Measurements from ENCODE around the gene RAPH1.
"Not testable (repeated sequence)": the region's sequence is repeated elsewhere in the genome, so short reads cannot be mapped to it uniquely, and the experiment has no call there.

The RAPH1 gene

DNA sequence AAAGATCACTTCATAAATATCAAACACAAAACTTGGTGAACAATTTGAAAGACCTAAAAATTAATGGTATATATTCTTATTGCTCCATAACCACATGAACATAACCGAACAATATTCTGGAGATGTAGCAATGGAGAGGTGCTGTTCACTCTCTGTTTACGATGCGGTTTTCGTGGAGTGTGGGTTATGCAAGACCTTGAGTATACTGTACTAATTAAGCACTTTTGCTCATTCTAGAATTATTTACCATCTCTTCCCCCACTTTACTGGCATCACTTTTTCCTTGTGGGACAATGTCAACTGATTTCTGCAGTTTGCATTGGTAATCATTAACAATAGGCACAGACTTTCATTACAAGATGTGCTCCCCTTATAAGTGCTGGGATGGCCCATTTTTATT, 97.6 kb downstream of the RAPH1 start:
- no peak for ATAC-seq (replicated peaks; ENCODE audit: extremely low read depth, poor library complexity, severe bottlenecking)
- no peak overlapping the region for H3K4me3 Mint-ChIP-seq

GRCh38 chr2:203436496-203436895, 98.6 kb downstream of the RAPH1 start:
- DNase-seq (ENCODE audit: low spot score in 2 of 2) (no peak), ATAC-seq (replicated peaks; ENCODE audit: extremely low read depth, poor library complexity, severe bottlenecking) (no peak)
- H3K4me3 Mint-ChIP-seq, result no peak overlapping the region
- H3K4me1 Mint-ChIP-seq, result no peaks in the 10 kb centered on the region
- H3K9me3 Mint-ChIP-seq, result no peaks in the 10 kb centered on the region
- H3K27me3 Mint-ChIP-seq, result no peaks in the 10 kb centered on the region
- peaks cover 4% of the 10 kb centered on the region for H3K36me3 Mint-ChIP-seq (ENCODE audit: insufficient read depth)
- no peak overlapping the region for H3K27ac Mint-ChIP-seq (ENCODE audit: low read depth)

More for the DNA sequence above, 97.6 kb downstream of the RAPH1 start:
- Mint-ChIP-seq H3K27ac (ENCODE audit: low read depth) (no peak overlapping the region), H3K36me3 (ENCODE audit: insufficient read depth) (peaks cover 2% of the 10 kb centered on the region), H3K4me1 (no peaks in the 10 kb centered on the region), H3K27me3 (no peaks in the 10 kb centered on the region), H3K9me3 (no peaks in the 10 kb centered on the region)
- no peak for DNase-seq (ENCODE audit: low spot score in 2 of 2)

DNA sequence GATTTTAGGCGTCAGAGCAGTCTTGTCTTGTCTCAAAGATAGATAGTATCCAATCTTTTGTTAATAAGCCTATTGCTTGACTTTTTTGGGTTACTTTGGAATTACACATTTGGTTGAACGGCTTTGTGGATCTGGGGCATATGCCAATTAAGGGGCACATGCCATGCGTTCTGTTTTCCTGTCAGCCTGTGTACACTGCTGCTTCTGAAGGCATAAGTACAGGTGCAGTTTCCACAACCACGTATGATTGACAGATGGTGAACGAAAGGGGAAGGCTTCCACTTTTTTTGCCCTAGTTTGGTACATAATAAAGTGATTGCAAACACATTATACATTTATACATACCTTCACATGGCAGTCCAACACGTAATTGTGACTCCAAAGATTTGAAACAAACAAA, 102.3 kb downstream of the RAPH1 start:
- DNase-seq (ENCODE audit: low spot score in 2 of 2), result no peak
- no peak for ATAC-seq (replicated peaks; ENCODE audit: extremely low read depth, poor library complexity, severe bottlenecking)
- peaks cover 8% of the 10 kb centered on the region for H3K36me3 Mint-ChIP-seq (ENCODE audit: insufficient read depth)
- no peak overlapping the region for H3K4me3 Mint-ChIP-seq
- no peaks in the 10 kb centered on the region for H3K27me3 Mint-ChIP-seq
- no peak overlapping the region for H3K27ac Mint-ChIP-seq (ENCODE audit: low read depth)
- H3K9me3 Mint-ChIP-seq, result no peaks in the 10 kb centered on the region
- no peaks in the 10 kb centered on the region for H3K4me1 Mint-ChIP-seq

GRCh38 chr2:203431391-203432185, 103.5 kb downstream of the RAPH1 start:
- H3K27ac Mint-ChIP-seq (ENCODE audit: low read depth), result no peak overlapping the region
- H3K4me1 Mint-ChIP-seq, result no peaks in the 10 kb centered on the region
- ATAC-seq (replicated peaks; ENCODE audit: extremely low read depth, poor library complexity, severe bottlenecking) (no peak), DNase-seq (ENCODE audit: low spot score in 2 of 2) (no peak)
- H3K27me3 Mint-ChIP-seq, result no peaks in the 10 kb centered on the region
- no peak overlapping the region for H3K4me3 Mint-ChIP-seq
- H3K9me3 Mint-ChIP-seq, result no peaks in the 10 kb centered on the region
- H3K36me3 Mint-ChIP-seq (ENCODE audit: insufficient read depth), result peaks cover 14% of the 10 kb centered on the region

DNA sequence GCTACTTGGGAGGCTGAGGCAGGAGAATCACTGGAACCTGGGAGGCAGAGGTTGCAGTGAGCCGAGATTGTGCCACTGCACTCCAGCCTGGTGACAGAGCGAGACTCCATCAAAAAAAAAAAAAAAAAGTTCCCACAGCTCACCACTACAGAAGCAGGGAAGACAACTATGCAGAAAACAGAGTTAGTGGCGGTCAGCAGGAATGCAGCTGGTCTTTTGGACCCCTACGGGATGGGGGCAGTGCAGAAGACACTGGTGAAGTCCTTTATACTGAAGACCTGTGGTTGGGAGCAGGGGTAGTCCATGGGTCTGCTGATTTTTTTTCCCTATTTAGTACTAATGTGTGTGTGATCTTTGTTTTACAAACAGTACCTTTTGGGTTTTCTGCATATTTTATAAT, 105.5 kb downstream of the RAPH1 start:
- not testable (repeated sequence) for H3K4me1 Mint-ChIP-seq; H3K27ac Mint-ChIP-seq (ENCODE audit: low read depth); H3K4me3 Mint-ChIP-seq; H3K27me3 Mint-ChIP-seq; H3K9me3 Mint-ChIP-seq; ATAC-seq (replicated peaks; ENCODE audit: extremely low read depth, poor library complexity, severe bottlenecking); DNase-seq (ENCODE audit: low spot score in 2 of 2)
- peaks cover 16% of the 10 kb centered on the region for H3K36me3 Mint-ChIP-seq (ENCODE audit: insufficient read depth)

GRCh38 chr2:203427061-203427460, 108.0 kb downstream of the RAPH1 start:
- Mint-ChIP-seq H3K4me3 (no peak overlapping the region), H3K4me1 (no peaks in the 10 kb centered on the region), H3K36me3 (ENCODE audit: insufficient read depth) (peaks cover 15% of the 10 kb centered on the region), H3K9me3 (no peaks in the 10 kb centered on the region), H3K27me3 (no peaks in the 10 kb centered on the region), H3K27ac (ENCODE audit: low read depth) (no peak overlapping the region)
- DNase-seq (ENCODE audit: low spot score in 2 of 2) (no peak), ATAC-seq (replicated peaks; ENCODE audit: extremely low read depth, poor library complexity, severe bottlenecking) (no peak)

- no peaks in the 10 kb centered on the region for H3K27me3 Mint-ChIP-seq
- no peak for DNase-seq (ENCODE audit: low spot score in 2 of 2)
- no peak overlapping the region for H3K27ac Mint-ChIP-seq (ENCODE audit: low read depth)
Observed at GRCh38 chr2:203418271-203418670, 116.8 kb downstream of the RAPH1 start.

GRCh38 chr2:203413796-203414195, 121.3 kb downstream of the RAPH1 start:
- no peaks in the 10 kb centered on the region for H3K4me1 Mint-ChIP-seq
- DNase-seq (ENCODE audit: low spot score in 2 of 2) (no peak), ATAC-seq (replicated peaks; ENCODE audit: extremely low read depth, poor library complexity, severe bottlenecking) (no peak)
- H3K27ac Mint-ChIP-seq (ENCODE audit: low read depth), result no peak overlapping the region
- H3K9me3 Mint-ChIP-seq, result no peaks in the 10 kb centered on the region
- no peaks in the 10 kb centered on the region for H3K27me3 Mint-ChIP-seq
- peaks cover 14% of the 10 kb centered on the region for H3K36me3 Mint-ChIP-seq (ENCODE audit: insufficient read depth)
- no peak overlapping the region for H3K4me3 Mint-ChIP-seq

More at GRCh38 chr2:203418271-203418670, 116.8 kb downstream of the RAPH1 start:
- Mint-ChIP-seq H3K9me3 (no peaks in the 10 kb centered on the region), H3K4me3 (no peak overlapping the region), H3K4me1 (no peaks in the 10 kb centered on the region), H3K36me3 (ENCODE audit: insufficient read depth) (peaks cover 25% of the 10 kb centered on the region)
- no peak for ATAC-seq (replicated peaks; ENCODE audit: extremely low read depth, poor library complexity, severe bottlenecking)

DNA sequence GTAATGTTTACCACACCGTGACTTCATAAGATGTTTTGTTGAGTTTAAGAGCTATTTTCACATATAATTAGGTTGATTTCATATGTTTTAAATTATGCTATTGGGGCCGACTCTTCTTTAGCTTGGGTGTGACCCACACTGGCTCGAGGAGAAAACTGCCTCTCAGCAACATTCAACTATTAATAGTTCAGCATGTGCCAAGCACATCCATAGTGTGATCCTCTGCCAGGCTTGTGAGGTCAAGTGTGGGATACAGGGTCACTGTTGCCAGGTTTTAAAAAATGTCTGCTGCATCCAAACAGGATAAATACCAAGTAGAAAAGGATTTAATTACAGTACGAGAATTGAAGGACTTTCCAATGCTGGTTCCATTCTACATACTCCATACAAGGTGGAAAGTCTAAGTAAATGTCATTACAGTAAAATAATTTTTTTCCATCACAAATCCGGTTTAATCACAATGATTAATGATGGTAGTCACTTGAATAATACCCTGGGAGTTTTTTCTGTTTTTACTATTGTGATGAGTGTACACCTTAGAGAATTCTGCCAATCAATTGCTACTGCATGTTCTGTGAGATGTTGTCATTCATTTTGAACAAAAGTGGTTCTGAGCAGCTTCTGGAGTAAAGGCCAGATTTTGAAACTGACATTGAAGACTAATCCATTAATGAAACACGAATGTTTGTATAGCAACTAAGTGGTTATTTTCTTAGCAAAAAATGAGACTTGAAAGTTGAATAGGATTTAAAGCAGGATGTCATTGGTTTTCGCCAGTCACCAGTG, 122.4 kb downstream of the RAPH1 start:
- no peak overlapping the region for H3K4me3 Mint-ChIP-seq
- H3K4me1 Mint-ChIP-seq, result no peaks in the 10 kb centered on the region
- no peak for DNase-seq (ENCODE audit: low spot score in 2 of 2)
- H3K36me3 Mint-ChIP-seq (ENCODE audit: insufficient read depth), result peaks cover 10% of the 10 kb centered on the region
- no peaks in the 10 kb centered on the region for H3K9me3 Mint-ChIP-seq
- no peaks in the 10 kb centered on the region for H3K27me3 Mint-ChIP-seq
- H3K27ac Mint-ChIP-seq (ENCODE audit: low read depth), result no peak overlapping the region
- ATAC-seq (replicated peaks; ENCODE audit: extremely low read depth, poor library complexity, severe bottlenecking), result no peak

- no peaks in the 10 kb centered on the region for H3K4me1 Mint-ChIP-seq
- H3K27ac Mint-ChIP-seq (ENCODE audit: low read depth), result no peak overlapping the region
- ATAC-seq (replicated peaks; ENCODE audit: extremely low read depth, poor library complexity, severe bottlenecking), result no peak
- no peaks in the 10 kb centered on the region for H3K9me3 Mint-ChIP-seq
- H3K36me3 Mint-ChIP-seq (ENCODE audit: insufficient read depth), result peaks cover 18% of the 10 kb centered on the region
- no peaks in the 10 kb centered on the region for H3K27me3 Mint-ChIP-seq
- no peak for DNase-seq (ENCODE audit: low spot score in 2 of 2)
- H3K4me3 Mint-ChIP-seq, result no peak overlapping the region
Observed at GRCh38 chr2:203407496-203407895, 127.6 kb downstream of the RAPH1 start.

DNA sequence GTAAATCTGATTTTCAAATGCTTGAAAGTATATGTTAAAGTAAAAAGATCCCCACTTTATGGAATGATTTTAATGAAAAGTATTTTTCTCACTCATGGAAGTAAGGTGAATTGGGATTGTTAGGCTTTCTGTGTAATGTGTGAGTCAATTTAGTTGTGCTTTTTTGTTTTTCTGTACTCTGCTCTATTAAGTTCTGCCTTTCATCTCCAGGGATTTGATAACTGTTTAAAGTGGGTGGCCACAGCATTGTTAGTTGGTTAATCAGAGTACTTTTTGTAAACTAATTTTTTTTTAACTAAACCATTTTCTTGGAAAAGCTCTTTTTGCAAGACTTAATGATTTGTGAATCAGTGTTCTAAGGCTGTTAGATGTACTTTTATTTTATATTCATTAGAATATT, 130.1 kb downstream of the RAPH1 start:
- Mint-ChIP-seq H3K27me3 (no peaks in the 10 kb centered on the region), H3K27ac (ENCODE audit: low read depth) (no peak overlapping the region), H3K4me1 (no peaks in the 10 kb centered on the region), H3K9me3 (no peaks in the 10 kb centered on the region), H3K36me3 (ENCODE audit: insufficient read depth) (peaks cover 19% of the 10 kb centered on the region), H3K4me3 (no peak overlapping the region)
- no peak for ATAC-seq (replicated peaks; ENCODE audit: extremely low read depth, poor library complexity, severe bottlenecking)
- no peak for DNase-seq (ENCODE audit: low spot score in 2 of 2)

DNA sequence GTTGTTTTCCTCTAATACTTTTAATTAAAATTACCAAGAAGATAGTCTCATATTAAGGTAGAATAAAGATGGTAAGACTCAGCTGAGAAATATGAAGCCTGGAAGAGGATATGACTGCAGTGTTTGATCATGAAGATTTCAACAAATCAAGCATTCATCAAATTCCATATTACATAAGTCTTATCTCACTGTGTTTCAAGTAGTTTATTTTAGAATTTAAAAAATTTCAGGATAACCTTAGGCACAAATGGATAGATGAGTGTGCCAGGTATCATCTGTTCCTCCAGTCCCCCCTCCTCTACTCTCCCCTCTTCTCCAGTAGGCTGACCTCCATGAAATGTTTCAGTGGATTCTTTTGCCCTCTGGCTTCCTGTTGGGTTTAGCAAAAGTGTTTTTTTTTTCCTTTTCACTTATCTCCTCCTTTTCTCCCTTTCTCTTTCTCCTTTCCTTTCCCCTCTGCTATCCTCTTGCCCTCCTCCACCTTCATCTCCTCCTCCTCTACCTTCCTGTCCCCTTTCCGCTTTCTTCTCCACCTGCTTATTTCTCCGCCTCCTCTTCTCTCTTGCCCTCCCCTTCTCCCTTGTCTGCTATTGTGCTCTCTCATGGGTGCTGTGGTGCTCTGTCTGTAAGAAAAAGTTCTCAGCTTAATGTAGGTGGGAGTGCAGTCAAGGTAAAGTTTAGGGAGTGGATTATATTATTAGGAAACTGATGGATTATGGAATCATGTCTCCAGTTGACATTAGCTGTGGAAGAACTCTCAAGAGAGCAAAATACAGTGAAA, 134.1 kb downstream of the RAPH1 start:
- no peaks in the 10 kb centered on the region for H3K27me3 Mint-ChIP-seq
- no peak overlapping the region for H3K4me3 Mint-ChIP-seq
- no peak for DNase-seq (ENCODE audit: low spot score in 2 of 2)
- H3K4me1 Mint-ChIP-seq, result no peaks in the 10 kb centered on the region
- H3K9me3 Mint-ChIP-seq, result no peaks in the 10 kb centered on the region
- H3K27ac Mint-ChIP-seq (ENCODE audit: low read depth), result no peak overlapping the region
- no peak for ATAC-seq (replicated peaks; ENCODE audit: extremely low read depth, poor library complexity, severe bottlenecking)
- H3K36me3 Mint-ChIP-seq (ENCODE audit: insufficient read depth), result peaks cover 16% of the 10 kb centered on the region

Measured in central memory CD8-positive, alpha-beta T cell (primary cell).